ENCODE results near the gene RHOD. TPM values are rescaled to one million over a fixed set of nuclear protein-coding genes. Genes with fewer than 3 reads are reported as not detected.
A peak's percentile ranks its signal among the peaks of the same experiment; 100 is the strongest.

Gene RHOD
- total RNA-seq, 1 experiment from 2014 or later = 13.1 TPM

DNA sequence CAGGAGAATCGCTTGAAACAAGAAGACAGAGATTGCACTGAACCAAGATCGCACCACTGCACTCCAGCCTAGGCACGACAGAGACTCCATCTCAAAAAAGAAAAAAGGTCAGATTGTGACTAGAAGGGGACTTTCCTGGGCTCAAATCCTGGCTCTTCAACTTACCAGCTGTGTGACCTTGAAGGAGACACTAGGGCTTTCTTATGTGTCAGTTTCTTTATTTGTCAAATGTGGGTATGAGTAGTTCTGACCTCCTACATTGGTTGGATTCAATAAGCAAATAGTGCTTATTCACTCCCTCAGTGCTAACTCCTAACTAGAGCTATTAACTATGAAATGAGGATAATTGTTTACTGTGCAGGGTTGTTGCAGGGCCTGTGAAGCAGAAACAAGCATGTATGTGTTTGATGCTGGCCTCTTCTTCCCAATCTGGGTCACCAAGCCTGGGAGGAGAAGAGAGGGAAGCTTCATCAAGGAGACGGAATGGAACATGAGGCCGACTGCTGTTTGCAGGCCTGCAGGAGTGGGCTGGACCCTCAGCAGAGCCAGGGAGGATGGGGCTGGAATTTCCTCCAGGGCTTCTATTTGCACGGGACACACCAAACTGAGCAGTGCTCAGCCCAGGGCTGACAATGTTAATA, 22.5 kb downstream of the RHOD start:
- DNase-seq (ENCODE audit: low spot score) (no peak), ATAC-seq (no peak)
- Mint-ChIP-seq H3K4me1 (peaks cover 27% of the 10 kb centered on the region), H3K36me3 (no peaks in the 10 kb centered on the region), H3K9me3 (no peaks in the 10 kb centered on the region), H3K4me3 (no peak overlapping the region), H3K27ac (0 out of 2 replicates have a peak overlapping the region, but pooled peaks have one; percentile 32), H3K27me3 (ENCODE audit: low read depth) (no peaks in the 10 kb centered on the region; the same call in 1 of the 2 replicates)
- no peak for TF ChIP-seq NR1H2 (CRISPR knock-in tag; IDR thresholded peaks at IDR 0.05)
- no peak for TF ChIP-seq TP53 (CRISPR knock-in tag; IDR thresholded peaks at IDR 0.05)
- TF ChIP-seq OVOL2 (CRISPR knock-in tag; IDR thresholded peaks at IDR 0.05; ENCODE audit: borderline replicate concordance) = no peak
- no peak for TF ChIP-seq GABPB1 (CRISPR knock-in tag; IDR thresholded peaks at IDR 0.05)
- no peak for TF ChIP-seq ESRRA (CRISPR knock-in tag; IDR thresholded peaks at IDR 0.05; ENCODE audit: borderline replicate concordance)
- no peak for TF ChIP-seq TEAD4 (CRISPR knock-in tag; IDR thresholded peaks at IDR 0.05)
- TF ChIP-seq, protein P1, sequence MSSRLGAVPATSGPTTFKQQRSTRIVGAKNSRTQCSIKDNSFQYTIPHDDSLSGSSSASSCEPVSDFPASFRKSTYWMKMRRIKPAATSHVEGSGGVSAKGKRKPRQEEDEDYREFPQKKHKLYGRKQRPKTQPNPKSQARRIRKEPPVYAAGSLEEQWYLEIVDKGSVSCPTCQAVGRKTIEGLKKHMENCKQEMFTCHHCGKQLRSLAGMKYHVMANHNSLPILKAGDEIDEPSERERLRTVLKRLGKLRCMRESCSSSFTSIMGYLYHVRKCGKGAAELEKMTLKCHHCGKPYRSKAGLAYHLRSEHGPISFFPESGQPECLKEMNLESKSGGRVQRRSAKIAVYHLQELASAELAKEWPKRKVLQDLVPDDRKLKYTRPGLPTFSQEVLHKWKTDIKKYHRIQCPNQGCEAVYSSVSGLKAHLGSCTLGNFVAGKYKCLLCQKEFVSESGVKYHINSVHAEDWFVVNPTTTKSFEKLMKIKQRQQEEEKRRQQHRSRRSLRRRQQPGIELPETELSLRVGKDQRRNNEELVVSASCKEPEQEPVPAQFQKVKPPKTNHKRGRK (CRISPR knock-in tag; IDR thresholded peaks at IDR 0.05; ENCODE audit: borderline replicate concordance) = no peak
- TF ChIP-seq, protein P2, sequence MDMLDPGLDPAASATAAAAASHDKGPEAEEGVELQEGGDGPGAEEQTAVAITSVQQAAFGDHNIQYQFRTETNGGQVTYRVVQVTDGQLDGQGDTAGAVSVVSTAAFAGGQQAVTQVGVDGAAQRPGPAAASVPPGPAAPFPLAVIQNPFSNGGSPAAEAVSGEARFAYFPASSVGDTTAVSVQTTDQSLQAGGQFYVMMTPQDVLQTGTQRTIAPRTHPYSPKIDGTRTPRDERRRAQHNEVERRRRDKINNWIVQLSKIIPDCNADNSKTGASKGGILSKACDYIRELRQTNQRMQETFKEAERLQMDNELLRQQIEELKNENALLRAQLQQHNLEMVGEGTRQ (CRISPR knock-in tag; IDR thresholded peaks at IDR 0.05) = no peak
- no peak for TF ChIP-seq ZNF121 (CRISPR knock-in tag; IDR thresholded peaks at IDR 0.05)
- POLR2A ChIA-PET = interaction anchor here (0.5 kb wide), 1 partner anchor 65 kb away, joined by 3 read pairs; no protein-coding TSS in a partner anchor
- CTCF ChIA-PET = interaction anchor here (3.8 kb wide), 1 partner anchor 24 kb away, joined by 42 read pairs; the partner anchor contains the start of gene RHOD

DNA sequence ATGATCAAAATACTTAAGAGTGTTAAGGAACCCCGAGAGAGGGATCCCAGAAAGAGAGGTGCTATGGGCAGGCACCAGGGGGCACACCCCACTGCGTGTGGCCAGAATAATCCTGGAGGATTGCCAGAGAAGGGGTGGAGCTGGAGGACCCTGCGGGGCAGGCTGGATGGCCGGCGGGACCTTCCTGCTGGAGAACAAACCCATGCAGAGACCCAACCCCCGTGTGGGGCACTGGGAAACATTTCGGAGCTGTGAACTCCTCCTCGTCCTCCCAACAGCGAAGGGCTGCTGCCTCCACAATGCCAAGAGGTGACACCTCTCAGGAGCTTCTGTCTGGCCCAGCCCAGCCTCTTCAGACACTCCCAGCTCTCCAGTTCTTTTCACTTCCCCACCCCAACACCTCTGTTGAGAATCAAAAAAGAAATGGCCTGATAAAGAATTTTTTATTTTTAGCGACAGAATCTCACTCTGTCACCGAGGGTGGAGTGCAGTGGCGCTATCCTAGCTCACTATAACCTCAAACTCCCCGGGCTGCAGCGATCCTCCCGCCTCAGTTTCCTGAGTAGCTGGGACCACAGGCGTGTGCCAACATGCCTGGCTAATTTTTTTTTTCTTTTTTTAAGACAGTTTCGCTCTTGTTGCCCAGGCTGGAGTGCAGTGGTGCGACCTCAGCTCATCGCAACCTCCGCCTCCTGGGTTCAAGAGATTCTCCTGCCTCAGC, 25.6 kb downstream of the RHOD start:
- H3K27ac Mint-ChIP-seq = no peak overlapping the region
- ATAC-seq (peak; percentile 61), DNase-seq (ENCODE audit: low spot score) (peak; percentile 52)
- TF ChIP-seq, protein P3, sequence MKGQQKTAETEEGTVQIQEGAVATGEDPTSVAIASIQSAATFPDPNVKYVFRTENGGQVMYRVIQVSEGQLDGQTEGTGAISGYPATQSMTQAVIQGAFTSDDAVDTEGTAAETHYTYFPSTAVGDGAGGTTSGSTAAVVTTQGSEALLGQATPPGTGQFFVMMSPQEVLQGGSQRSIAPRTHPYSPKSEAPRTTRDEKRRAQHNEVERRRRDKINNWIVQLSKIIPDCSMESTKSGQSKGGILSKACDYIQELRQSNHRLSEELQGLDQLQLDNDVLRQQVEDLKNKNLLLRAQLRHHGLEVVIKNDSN (CRISPR knock-in tag; IDR thresholded peaks at IDR 0.05) = no peak
- TF ChIP-seq, protein P4, sequence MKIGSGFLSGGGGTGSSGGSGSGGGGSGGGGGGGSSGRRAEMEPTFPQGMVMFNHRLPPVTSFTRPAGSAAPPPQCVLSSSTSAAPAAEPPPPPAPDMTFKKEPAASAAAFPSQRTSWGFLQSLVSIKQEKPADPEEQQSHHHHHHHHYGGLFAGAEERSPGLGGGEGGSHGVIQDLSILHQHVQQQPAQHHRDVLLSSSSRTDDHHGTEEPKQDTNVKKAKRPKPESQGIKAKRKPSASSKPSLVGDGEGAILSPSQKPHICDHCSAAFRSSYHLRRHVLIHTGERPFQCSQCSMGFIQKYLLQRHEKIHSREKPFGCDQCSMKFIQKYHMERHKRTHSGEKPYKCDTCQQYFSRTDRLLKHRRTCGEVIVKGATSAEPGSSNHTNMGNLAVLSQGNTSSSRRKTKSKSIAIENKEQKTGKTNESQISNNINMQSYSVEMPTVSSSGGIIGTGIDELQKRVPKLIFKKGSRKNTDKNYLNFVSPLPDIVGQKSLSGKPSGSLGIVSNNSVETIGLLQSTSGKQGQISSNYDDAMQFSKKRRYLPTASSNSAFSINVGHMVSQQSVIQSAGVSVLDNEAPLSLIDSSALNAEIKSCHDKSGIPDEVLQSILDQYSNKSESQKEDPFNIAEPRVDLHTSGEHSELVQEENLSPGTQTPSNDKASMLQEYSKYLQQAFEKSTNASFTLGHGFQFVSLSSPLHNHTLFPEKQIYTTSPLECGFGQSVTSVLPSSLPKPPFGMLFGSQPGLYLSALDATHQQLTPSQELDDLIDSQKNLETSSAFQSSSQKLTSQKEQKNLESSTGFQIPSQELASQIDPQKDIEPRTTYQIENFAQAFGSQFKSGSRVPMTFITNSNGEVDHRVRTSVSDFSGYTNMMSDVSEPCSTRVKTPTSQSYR (CRISPR knock-in tag; IDR thresholded peaks at IDR 0.05) = no peak
- TF ChIP-seq ZNF121 (CRISPR knock-in tag; IDR thresholded peaks at IDR 0.05) (no peak), ELF4 (CRISPR knock-in tag; IDR thresholded peaks at IDR 0.05; ENCODE audit: low read depth) (no peak), SP1 (CRISPR knock-in tag; conservative IDR thresholded peaks at IDR 0.05) (0 out of 2 replicates have a peak, but pooled peaks have one; percentile 12), ZNF423 (CRISPR knock-in tag; IDR thresholded peaks at IDR 0.05) (0 out of 2 replicates have a peak, but pooled peaks have one; percentile 38), ZNF317 (CRISPR knock-in tag; IDR thresholded peaks at IDR 0.05; ENCODE audit: borderline replicate concordance, low read depth) (no peak)
- TF ChIP-seq, protein P5, sequence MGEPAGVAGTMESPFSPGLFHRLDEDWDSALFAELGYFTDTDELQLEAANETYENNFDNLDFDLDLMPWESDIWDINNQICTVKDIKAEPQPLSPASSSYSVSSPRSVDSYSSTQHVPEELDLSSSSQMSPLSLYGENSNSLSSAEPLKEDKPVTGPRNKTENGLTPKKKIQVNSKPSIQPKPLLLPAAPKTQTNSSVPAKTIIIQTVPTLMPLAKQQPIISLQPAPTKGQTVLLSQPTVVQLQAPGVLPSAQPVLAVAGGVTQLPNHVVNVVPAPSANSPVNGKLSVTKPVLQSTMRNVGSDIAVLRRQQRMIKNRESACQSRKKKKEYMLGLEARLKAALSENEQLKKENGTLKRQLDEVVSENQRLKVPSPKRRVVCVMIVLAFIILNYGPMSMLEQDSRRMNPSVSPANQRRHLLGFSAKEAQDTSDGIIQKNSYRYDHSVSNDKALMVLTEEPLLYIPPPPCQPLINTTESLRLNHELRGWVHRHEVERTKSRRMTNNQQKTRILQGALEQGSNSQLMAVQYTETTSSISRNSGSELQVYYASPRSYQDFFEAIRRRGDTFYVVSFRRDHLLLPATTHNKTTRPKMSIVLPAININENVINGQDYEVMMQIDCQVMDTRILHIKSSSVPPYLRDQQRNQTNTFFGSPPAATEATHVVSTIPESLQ (CRISPR knock-in tag; IDR thresholded peaks at IDR 0.05) = no peak
- TF ChIP-seq, protein P6, sequence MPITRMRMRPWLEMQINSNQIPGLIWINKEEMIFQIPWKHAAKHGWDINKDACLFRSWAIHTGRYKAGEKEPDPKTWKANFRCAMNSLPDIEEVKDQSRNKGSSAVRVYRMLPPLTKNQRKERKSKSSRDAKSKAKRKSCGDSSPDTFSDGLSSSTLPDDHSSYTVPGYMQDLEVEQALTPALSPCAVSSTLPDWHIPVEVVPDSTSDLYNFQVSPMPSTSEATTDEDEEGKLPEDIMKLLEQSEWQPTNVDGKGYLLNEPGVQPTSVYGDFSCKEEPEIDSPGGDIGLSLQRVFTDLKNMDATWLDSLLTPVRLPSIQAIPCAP (CRISPR knock-in tag; IDR thresholded peaks at IDR 0.05) = no peak
- TF ChIP-seq, protein P7, sequence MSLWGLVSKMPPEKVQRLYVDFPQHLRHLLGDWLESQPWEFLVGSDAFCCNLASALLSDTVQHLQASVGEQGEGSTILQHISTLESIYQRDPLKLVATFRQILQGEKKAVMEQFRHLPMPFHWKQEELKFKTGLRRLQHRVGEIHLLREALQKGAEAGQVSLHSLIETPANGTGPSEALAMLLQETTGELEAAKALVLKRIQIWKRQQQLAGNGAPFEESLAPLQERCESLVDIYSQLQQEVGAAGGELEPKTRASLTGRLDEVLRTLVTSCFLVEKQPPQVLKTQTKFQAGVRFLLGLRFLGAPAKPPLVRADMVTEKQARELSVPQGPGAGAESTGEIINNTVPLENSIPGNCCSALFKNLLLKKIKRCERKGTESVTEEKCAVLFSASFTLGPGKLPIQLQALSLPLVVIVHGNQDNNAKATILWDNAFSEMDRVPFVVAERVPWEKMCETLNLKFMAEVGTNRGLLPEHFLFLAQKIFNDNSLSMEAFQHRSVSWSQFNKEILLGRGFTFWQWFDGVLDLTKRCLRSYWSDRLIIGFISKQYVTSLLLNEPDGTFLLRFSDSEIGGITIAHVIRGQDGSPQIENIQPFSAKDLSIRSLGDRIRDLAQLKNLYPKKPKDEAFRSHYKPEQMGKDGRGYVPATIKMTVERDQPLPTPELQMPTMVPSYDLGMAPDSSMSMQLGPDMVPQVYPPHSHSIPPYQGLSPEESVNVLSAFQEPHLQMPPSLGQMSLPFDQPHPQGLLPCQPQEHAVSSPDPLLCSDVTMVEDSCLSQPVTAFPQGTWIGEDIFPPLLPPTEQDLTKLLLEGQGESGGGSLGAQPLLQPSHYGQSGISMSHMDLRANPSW (CRISPR knock-in tag; conservative IDR thresholded peaks at IDR 0.05; ENCODE audit: low read depth) = no peak
- CTCF ChIA-PET = interaction anchor here (0.5 to 3.8 kb wide), 27 partner anchors 8 to 946 kb away, joined by 3 to 42 read pairs (median 4); partner anchors contain the start of genes KDM2A and RHOD
- peak overlapping the region; percentile 62 for H3K4me3 Mint-ChIP-seq
- H3K27me3 Mint-ChIP-seq (ENCODE audit: low read depth) = no peaks in the 10 kb centered on the region
- peaks cover 24% of the 10 kb centered on the region for H3K4me1 Mint-ChIP-seq
- POLR2A ChIA-PET = interaction anchor here (0.9 kb wide), 1 partner anchor 10 kb away, joined by 3 read pairs; no protein-coding TSS in a partner anchor
- H3K9me3 Mint-ChIP-seq = no peaks in the 10 kb centered on the region
- H3K36me3 Mint-ChIP-seq = no peaks in the 10 kb centered on the region

Data from WTC11 (cell line).